ENCODE results near the gene SYTL2. TPM values are rescaled to one million over a fixed set of nuclear protein-coding genes. Genes with fewer than 3 reads are reported as not detected.
A peak's percentile ranks its signal among the peaks of the same experiment; 100 is the strongest.

SYTL2 gene
- total RNA-seq, 1 donor = 19.9 TPM

GRCh38 chr11:85826116-85826855 is 15.3 kb upstream of the SYTL2 start:
- H3K27ac ChIP-seq (ENCODE audit: low read depth, low read length) = no peak overlapping the region
- H4K20me1 ChIP-seq (ENCODE audit: insufficient read depth, low read length) = no peaks in the 10 kb centered on the region
- H3K36me3 ChIP-seq (ENCODE audit: insufficient read depth, low read length) = no peaks in the 10 kb centered on the region
- peak; percentile 67 for TF ChIP-seq CTCF (IDR thresholded peaks at IDR 0.05; ENCODE audit: extremely low read depth, low read depth, low read length)
- peak; percentile 69 for DNase-seq (ENCODE audit: insufficient read length, low spot score, missing footprints)
- H3K4me2 ChIP-seq (ENCODE audit: insufficient read depth, low read length) = no peak overlapping the region
- no peak overlapping the region for H2AFZ ChIP-seq (ENCODE audit: low read length)
- H3K79me2 ChIP-seq (ENCODE audit: insufficient read depth, low read length) = no peaks in the 10 kb centered on the region
- peaks cover 37% of the 10 kb centered on the region for H3K4me1 ChIP-seq (ENCODE audit: insufficient read depth, low read length)
- no peaks in the 10 kb centered on the region for H3K27me3 ChIP-seq (ENCODE audit: insufficient read depth, low read length)
- no peak overlapping the region for H3K4me3 ChIP-seq (ENCODE audit: insufficient read depth, low read length)
- no peaks in the 10 kb centered on the region for H3K9me3 ChIP-seq (ENCODE audit: low read depth, low read length)

GRCh38 chr11:85825616-85826015 is 14.7 kb upstream of the SYTL2 start:
- no peak for TF ChIP-seq CTCF (IDR thresholded peaks at IDR 0.05; ENCODE audit: extremely low read depth, low read depth, low read length)
- Histone ChIP-seq H3K4me1 (ENCODE audit: insufficient read depth, low read length) (peaks cover 38% of the 10 kb centered on the region), H3K27me3 (ENCODE audit: insufficient read depth, low read length) (no peaks in the 10 kb centered on the region), H3K79me2 (ENCODE audit: insufficient read depth, low read length) (no peaks in the 10 kb centered on the region), H3K9me3 (ENCODE audit: low read depth, low read length) (no peaks in the 10 kb centered on the region), H3K27ac (ENCODE audit: low read depth, low read length) (no peak overlapping the region), H4K20me1 (ENCODE audit: insufficient read depth, low read length) (no peaks in the 10 kb centered on the region), H2AFZ (ENCODE audit: low read length) (no peak overlapping the region), H3K36me3 (ENCODE audit: insufficient read depth, low read length) (no peaks in the 10 kb centered on the region), H3K4me3 (ENCODE audit: insufficient read depth, low read length) (no peak overlapping the region), H3K4me2 (ENCODE audit: insufficient read depth, low read length) (no peak overlapping the region)
- no peak for DNase-seq (ENCODE audit: insufficient read length, low spot score, missing footprints)

- Histone ChIP-seq H3K27me3 (ENCODE audit: insufficient read depth, low read length) (no peaks in the 10 kb centered on the region), H3K27ac (ENCODE audit: low read depth, low read length) (no peak overlapping the region), H3K79me2 (ENCODE audit: insufficient read depth, low read length) (no peaks in the 10 kb centered on the region), H3K9me3 (ENCODE audit: low read depth, low read length) (no peaks in the 10 kb centered on the region), H3K4me2 (ENCODE audit: insufficient read depth, low read length) (no peak overlapping the region), H3K4me3 (ENCODE audit: insufficient read depth, low read length) (no peak overlapping the region), H3K4me1 (ENCODE audit: insufficient read depth, low read length) (peaks cover 37% of the 10 kb centered on the region), H4K20me1 (ENCODE audit: insufficient read depth, low read length) (no peaks in the 10 kb centered on the region), H3K36me3 (ENCODE audit: insufficient read depth, low read length) (no peaks in the 10 kb centered on the region), H2AFZ (ENCODE audit: low read length) (no peak overlapping the region)
- no peak for TF ChIP-seq CTCF (IDR thresholded peaks at IDR 0.05; ENCODE audit: extremely low read depth, low read depth, low read length)
- DNase-seq (ENCODE audit: insufficient read length, low spot score, missing footprints) = no peak
These were observed 12.9 kb upstream of the SYTL2 start for GRCh38 chr11:85823816-85824215.

GRCh38 chr11:85822814-85823213 is 11.9 kb upstream of the SYTL2 start:
- DNase-seq (ENCODE audit: insufficient read length, low spot score, missing footprints) = peak; percentile 69
- Histone ChIP-seq H3K4me3 (ENCODE audit: insufficient read depth, low read length) (no peak overlapping the region), H3K4me2 (ENCODE audit: insufficient read depth, low read length) (no peak overlapping the region), H3K36me3 (ENCODE audit: insufficient read depth, low read length) (no peaks in the 10 kb centered on the region), H3K9me3 (ENCODE audit: low read depth, low read length) (no peaks in the 10 kb centered on the region), H3K79me2 (ENCODE audit: insufficient read depth, low read length) (no peaks in the 10 kb centered on the region), H2AFZ (ENCODE audit: low read length) (no peak overlapping the region), H3K27me3 (ENCODE audit: insufficient read depth, low read length) (no peaks in the 10 kb centered on the region), H3K4me1 (ENCODE audit: insufficient read depth, low read length) (peaks cover 31% of the 10 kb centered on the region), H4K20me1 (ENCODE audit: insufficient read depth, low read length) (no peaks in the 10 kb centered on the region), H3K27ac (ENCODE audit: low read depth, low read length) (no peak overlapping the region)
- TF ChIP-seq CTCF (IDR thresholded peaks at IDR 0.05; ENCODE audit: extremely low read depth, low read depth, low read length) = no peak
